ENCODE results near the gene RMND5B.
"Not testable (repeated sequence)": the region's sequence is repeated elsewhere in the genome, so short reads cannot be mapped to it uniquely, and the experiment has no call there.

RMND5B gene

GRCh38 chr5:178114325-178115135, 16.3 kb upstream of the RMND5B start:
- no peak for DNase-seq

- no peak for DNase-seq
Observed at GRCh38 chr5:178115136-178115813, 15.5 kb upstream of the RMND5B start.

GRCh38 chr5:178115814-178116142, 15.0 kb upstream of the RMND5B start:
- DNase-seq, result no peak

- DNase-seq, result no peak
Observed at GRCh38 chr5:178116143-178116885, 14.5 kb upstream of the RMND5B start.

GRCh38 chr5:178117923-178118701, 12.7 kb upstream of the RMND5B start:
- DNase-seq, result no peak

GRCh38 chr5:178119915-178120606, 10.8 kb upstream of the RMND5B start:
- DNase-seq, result no peak

GRCh38 chr5:178120607-178121357, 10.0 kb upstream of the RMND5B start:
- DNase-seq, result peak; percentile 59

GRCh38 chr5:178121391-178122276, 9.2 kb upstream of the RMND5B start:
- no peak for DNase-seq

GRCh38 chr5:178122346-178122745, 8.5 kb upstream of the RMND5B start:
- DNase-seq, result no peak

GRCh38 chr5:178123094-178123965, 7.5 kb upstream of the RMND5B start:
- no peak for DNase-seq

- DNase-seq, result no peak
Observed at GRCh38 chr5:178123966-178124925, 6.6 kb upstream of the RMND5B start.

- DNase-seq, result no peak
Observed at GRCh38 chr5:178125253-178125906, 5.4 kb upstream of the RMND5B start.

- DNase-seq, result no peak
Observed at GRCh38 chr5:178126556-178126955, 4.3 kb upstream of the RMND5B start.

GRCh38 chr5:178127300-178128009, 3.4 kb upstream of the RMND5B start:
- DNase-seq, result not testable (repeated sequence)

- no peak for DNase-seq
Observed at GRCh38 chr5:178129296-178129695, 1.5 kb upstream of the RMND5B start.

GRCh38 chr5:178130234-178130575, 609 bp upstream of the RMND5B start:
- not testable (repeated sequence) for DNase-seq

- no peak for DNase-seq
Observed at GRCh38 chr5:178131446-178131996, 707 bp downstream of the RMND5B start.

Measured in NCI-H2227 treated with DMSO at 0.1 percent for 48 hours (cell line).